ENCODE results near the gene CYTH2. TPM values are rescaled to one million over a fixed set of nuclear protein-coding genes. Genes with fewer than 3 reads are reported as not detected.
A peak's percentile ranks its signal among the peaks of the same experiment; 100 is the strongest.

CYTH2 gene
- 94.1 TPM for polyA plus RNA-seq (ENCODE audit: insufficient read length)
- long read RNA-seq, donor 1, full-length matches to known transcripts = 24 of 54 reads
- long read RNA-seq, donor 1, partial matches to known transcripts = 30 of 54 reads
- long read RNA-seq, donor 1, other reads (novel, unspliced or antisense) = 0 of 54 reads
- long read RNA-seq, donor 2, full-length matches to known transcripts = 32 of 51 reads
- long read RNA-seq, donor 2, partial matches to known transcripts = 19 of 51 reads
- long read RNA-seq, donor 2, other reads (novel, unspliced or antisense) = 0 of 51 reads
- long read RNA-seq, donor 3, full-length matches to known transcripts = 22 of 42 reads
- long read RNA-seq, donor 3, partial matches to known transcripts = 20 of 42 reads
- long read RNA-seq, donor 3, other reads (novel, unspliced or antisense) = 0 of 42 reads
- long read RNA-seq, donor 4, full-length matches to known transcripts = 2 of 2 reads
- long read RNA-seq, donor 4, partial matches to known transcripts = 0 of 2 reads
- long read RNA-seq, donor 4, other reads (novel, unspliced or antisense) = 0 of 2 reads
- long read RNA-seq, donor 5, full-length matches to known transcripts = 25 of 54 reads
- long read RNA-seq, donor 5, partial matches to known transcripts = 29 of 54 reads
- long read RNA-seq, donor 5, other reads (novel, unspliced or antisense) = 0 of 54 reads
- long read RNA-seq, donor 6, full-length matches to known transcripts = 23 of 30 reads
- long read RNA-seq, donor 6, partial matches to known transcripts = 7 of 30 reads
- long read RNA-seq, donor 6, other reads (novel, unspliced or antisense) = 0 of 30 reads
- long read RNA-seq, donor 7, full-length matches to known transcripts = 47 of 61 reads
- long read RNA-seq, donor 7, partial matches to known transcripts = 14 of 61 reads
- long read RNA-seq, donor 7, other reads (novel, unspliced or antisense) = 0 of 61 reads
- long read RNA-seq, donor 8, full-length matches to known transcripts = 8 of 13 reads
- long read RNA-seq, donor 8, partial matches to known transcripts = 5 of 13 reads
- long read RNA-seq, donor 8, other reads (novel, unspliced or antisense) = 0 of 13 reads

GRCh38 chr19:48469289-48469881, at the start of gene CYTH2:
TSS of gene CYTH2 (plus strand) at chr19:48469369. CDS start at chr19:48469508, 139 bp downstream.
- DNase-seq = peak; percentile 74

DNA sequence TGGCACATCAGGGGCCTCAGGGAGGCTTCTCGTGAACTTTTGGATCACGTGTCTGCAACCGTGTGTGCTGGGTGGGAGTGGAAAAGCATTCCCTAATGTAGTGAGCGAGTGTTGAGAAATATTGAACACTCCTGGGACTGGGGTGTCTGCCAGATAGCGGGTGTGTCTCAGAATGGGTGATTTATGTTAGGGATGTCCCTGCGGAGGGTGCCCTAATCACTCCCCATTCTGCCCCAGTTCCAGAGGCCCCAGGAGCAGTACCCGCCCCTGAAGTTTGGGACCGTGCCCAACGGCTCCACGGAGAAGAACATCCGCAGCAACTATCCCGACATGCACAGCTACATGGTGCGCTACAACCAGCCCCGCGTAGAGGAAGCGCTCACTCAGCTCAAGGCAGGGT, 47.6 kb upstream of the CYTH2 start:
- no peak for DNase-seq

GRCh38 chr19:48424694-48425219, 44.4 kb upstream of the CYTH2 start:
- no peak for DNase-seq

DNA sequence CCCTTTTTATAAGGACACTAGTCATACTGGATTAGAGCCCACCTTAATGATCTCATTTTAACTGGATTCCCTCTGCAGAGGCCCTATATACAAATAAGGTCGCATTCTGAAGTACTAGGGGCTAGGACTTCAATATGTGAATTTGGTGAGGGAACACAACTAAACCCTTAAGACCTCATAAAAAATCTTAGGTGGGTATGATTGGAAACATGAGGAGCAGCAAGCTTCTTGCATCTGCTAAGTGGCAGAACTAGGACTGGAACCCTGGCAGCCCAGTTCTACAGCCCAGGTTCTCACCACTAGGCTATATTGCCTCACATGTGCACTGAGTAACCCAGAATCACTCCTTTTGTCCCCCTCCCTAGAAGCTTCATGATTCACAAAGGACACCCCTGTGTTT, 40.5 kb upstream of the CYTH2 start:
- no peak for DNase-seq

- DNase-seq = no peak
Observed at GRCh38 chr19:48433337-48433736, 35.8 kb upstream of the CYTH2 start.

GRCh38 chr19:48436586-48436985, 32.6 kb upstream of the CYTH2 start:
- no peak for DNase-seq

- DNase-seq = no peak
Observed at GRCh38 chr19:48441360-48442050, 27.7 kb upstream of the CYTH2 start.

DNA sequence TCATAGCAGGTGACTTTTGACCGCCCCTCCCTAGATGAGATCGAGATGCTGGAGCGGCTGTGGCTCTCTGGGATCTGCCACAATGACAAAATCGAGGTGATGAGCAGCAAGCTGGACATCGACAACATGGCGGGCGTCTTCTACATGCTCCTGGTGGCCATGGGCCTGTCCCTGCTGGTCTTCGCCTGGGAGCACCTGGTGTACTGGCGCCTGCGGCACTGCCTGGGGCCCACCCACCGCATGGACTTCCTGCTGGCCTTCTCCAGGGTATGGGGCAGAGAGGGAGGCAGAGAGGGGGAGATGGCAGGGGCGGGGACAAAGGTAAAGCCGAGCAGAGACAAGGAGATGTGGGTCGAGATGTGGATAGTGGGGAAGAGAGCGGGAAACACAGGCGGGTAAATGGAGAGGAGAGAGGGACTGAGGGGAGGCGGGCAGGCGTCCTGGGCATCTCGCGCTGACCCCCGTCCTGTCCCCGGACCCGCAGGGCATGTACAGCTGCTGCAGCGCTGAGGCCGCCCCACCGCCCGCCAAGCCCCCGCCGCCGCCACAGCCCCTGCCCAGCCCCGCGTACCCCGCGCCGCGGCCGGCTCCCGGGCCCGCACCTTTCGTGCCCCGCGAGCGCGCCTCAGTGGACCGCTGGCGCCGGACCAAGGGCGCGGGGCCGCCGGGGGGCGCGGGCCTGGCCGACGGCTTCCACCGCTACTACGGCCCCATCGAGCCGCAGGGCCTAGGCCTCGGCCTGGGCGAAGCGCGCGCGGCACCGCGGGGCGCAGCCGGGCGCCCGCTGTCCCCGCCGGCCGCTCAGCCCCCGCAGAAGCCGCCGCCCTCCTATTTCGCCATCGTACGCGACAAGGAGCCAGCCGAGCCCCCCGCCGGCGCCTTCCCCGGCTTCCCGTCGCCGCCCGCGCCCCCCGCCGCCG, 26.8 kb upstream of the CYTH2 start:
- no peak for DNase-seq

DNA sequence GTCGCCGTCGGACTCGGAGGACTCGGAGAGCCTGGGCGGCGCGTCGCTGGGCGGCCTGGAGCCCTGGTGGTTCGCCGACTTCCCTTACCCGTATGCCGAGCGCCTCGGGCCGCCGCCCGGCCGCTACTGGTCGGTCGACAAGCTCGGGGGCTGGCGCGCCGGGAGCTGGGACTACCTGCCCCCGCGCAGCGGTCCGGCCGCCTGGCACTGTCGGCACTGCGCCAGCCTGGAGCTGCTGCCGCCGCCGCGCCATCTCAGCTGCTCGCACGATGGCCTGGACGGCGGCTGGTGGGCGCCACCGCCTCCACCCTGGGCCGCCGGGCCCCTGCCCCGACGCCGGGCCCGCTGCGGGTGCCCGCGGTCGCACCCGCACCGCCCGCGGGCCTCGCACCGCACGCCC, 25.9 kb upstream of the CYTH2 start:
- DNase-seq = no peak

GRCh38 chr19:48443731-48444128, 25.4 kb upstream of the CYTH2 start:
- no peak for DNase-seq

DNA sequence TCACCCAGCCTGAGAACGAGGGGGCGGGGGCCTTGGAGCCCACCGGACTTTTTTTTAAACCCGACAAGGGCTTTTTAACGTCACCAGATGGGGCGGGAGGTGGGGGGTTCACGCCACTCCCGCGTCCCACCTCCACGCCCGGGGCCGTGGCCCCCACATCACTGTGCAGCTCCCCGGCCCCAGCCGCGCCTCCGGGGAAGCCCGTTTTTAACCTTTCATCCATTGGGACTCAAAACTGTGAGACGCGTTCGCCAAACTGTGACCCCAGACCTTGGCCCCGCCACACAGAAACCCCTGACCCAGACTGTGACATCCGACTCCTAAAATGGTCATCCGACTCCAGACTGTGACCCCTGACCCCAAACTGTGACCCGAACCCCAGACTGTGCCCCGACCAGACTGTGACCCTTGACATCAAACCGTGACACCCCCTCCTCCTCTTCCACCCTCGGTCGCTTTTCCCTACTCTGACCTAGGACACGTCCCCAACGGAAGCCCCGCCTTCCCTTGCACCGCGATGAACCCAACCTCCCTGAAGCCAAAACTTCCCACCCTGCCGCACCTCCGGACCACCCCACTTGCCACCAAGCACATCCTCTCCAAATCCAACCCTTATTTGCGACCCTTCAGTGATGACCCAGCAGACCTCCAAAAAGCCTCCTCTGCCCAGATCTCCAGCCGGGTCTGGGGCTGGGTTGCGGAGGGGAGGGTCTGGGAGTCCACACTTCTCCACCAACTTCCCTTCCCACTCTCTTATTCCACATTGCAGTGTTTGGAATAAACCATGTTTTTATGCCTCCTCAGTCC, 24.8 kb upstream of the CYTH2 start:
- DNase-seq = no peak

DNA sequence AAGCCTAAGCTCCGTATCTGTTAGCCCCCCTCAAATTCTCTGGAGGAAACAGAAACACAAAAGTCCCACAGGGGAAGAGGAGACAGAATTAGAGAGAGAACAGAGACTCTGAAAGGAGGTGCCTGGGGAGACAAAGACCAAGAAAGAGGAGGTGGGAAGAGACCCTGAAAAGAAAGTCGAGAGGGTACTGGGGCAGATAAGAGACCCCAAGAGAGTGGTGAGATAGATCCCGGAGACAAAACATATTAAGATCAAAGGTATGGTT, 24.3 kb upstream of the CYTH2 start:
- no peak for DNase-seq

DNA sequence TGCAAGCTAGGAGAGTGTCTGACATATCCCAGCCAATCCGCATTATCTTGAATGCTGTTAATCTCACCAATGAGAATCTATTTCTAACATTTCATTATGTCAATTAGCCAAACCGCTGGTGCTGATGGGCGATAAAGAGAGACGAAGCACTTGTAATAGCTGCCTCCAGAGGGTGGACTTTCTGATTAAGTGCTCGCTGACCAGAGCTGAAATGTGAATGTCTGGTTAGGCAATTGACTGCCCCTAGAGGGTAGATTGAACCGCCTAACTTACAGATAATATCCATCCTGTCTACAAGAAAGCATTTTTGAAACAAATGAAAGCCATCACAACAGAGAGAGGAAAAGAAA, 23.9 kb upstream of the CYTH2 start:
- no peak for DNase-seq

GRCh38 chr19:48445606-48446481, 23.3 kb upstream of the CYTH2 start, which contains the start of gene GRWD1:
TSS of gene GRWD1 (plus strand) at chr19:48445983. CDS start at chr19:48446006, 23 bp downstream.
- peak; percentile 95 for DNase-seq

DNA sequence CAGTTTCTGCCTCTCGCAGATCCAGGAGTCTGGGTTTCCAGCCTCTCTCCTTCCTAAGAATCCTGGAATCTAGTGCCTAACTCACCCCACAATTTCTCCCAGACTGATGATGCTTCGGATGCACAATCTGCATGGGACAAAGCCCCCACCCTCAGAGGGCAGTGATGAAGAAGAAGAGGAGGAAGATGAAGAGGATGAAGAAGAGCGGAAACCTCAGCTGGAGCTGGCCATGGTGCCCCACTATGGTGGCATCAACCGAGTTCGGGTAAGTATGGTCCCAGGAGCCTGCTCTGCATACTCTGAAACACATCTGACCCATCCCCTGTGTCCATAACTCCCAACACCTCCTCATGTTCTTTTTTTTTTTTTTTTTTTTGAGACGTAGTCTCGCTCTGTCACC, 22.6 kb upstream of the CYTH2 start:
- DNase-seq = no peak

GRCh38 chr19:48448563-48448962, 20.6 kb upstream of the CYTH2 start:
- DNase-seq = no peak

DNA sequence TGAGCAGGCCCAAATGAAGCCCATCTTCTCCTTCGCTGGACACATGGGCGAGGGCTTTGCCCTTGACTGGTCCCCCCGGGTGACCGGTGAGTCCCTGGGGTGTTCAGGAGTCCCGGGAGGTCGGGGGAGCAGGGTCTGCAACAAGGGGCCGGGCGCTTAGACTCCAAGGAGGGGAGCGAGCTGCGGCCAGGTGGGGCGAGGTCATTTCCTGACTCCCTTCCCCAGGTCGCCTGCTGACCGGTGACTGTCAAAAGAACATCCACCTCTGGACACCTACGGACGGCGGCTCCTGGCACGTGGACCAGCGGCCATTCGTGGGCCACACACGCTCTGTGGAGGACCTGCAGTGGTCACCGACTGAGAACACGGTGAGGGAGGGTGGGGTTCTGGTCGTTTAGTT, 18.7 kb upstream of the CYTH2 start:
- DNase-seq = no peak

DNA sequence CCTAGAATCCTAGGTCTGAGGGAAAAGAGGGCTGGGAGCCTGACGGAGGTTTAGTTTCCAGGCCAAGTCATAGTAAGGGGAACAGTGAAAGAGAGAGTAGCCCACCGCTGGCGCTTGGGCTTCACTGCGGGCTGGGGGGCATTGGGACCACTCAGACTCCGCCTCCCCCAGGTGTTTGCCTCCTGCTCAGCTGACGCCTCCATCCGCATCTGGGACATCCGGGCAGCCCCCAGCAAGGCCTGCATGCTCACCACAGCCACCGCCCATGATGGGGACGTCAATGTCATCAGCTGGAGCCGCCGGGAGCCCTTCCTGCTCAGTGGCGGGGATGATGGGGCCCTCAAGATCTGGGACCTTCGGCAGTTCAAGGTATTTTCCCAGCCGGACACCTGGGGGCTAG, 18.3 kb upstream of the CYTH2 start:
- DNase-seq = no peak

DNA sequence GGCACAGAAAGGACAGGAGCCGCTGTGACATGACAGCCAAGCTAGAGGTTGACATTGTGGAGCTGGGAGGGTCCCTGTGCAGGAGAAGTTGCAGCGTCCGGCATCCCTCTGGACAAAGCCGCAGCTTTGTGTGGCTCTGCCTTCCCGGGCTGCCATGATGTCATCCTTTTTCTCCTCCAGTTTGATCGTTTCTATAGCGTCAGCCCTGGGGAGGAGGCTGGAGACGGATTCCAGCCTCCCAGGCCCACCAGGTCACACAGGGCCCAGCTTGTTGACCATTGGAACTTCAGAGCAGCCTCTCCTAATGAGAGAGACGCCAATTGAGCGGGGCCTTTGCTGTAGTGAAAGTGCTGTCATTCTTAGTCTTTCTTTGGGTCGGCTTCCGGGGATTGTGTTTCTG, 17.5 kb upstream of the CYTH2 start:
- no peak for DNase-seq
